Panc1 (cell line): ENCODE data around the gene CENPB. TPM values are rescaled to one million over a fixed set of nuclear protein-coding genes. Genes with fewer than 3 reads are reported as not detected.

Source experiments
- ATAC-seq: fragments of 200-7000 bp; cut with Tn5 transposase; 2 replicates; pipeline ENCODE4 v1.9.1; 2020; ENCODE audit warnings: mild to moderate bottlenecking, moderate library complexity
- BruUV-seq: library from RNA; stranded (reverse); fragments of 400-500 nt; replicated peaks from 2 replicates; lab custom pipeline; 2021; lab: Mats Ljungman, UMichigan
- CTCF ChIA-PET: fragments of 300-600 bp; sonication (Branson Sonifier 250); formaldehyde crosslinking; loops from one replicate; lab custom pipeline; 2022; ENCODE audit warnings: antibody characterized with exemption; lab: Charles Lee
- POLR2A ChIA-PET: fragments of 300-600 bp; sonication (Branson Sonifier 250); formaldehyde crosslinking; loops from one replicate; lab custom pipeline; 2022; ENCODE audit warnings: antibody characterized with exemption; lab: Charles Lee
- DNase-seq: peaks from one replicate; pipeline ENCODE4 v3.0.0-alpha.2; 2010; ENCODE audit warnings: low read depth, low spot score
- H3K27ac ChIP-seq: 2 replicates; pipeline ENCODE4 v1.5.1; 2011; ENCODE audit warnings: mild to moderate bottlenecking, low read length, inconsistent platforms
- H3K27me3 ChIP-seq: fragments of 200-500 bp; sonication (Bioruptor generic); 2 replicates; pipeline ENCODE4 v1.6.0; 2014; ENCODE audit warnings: low read length, inconsistent platforms; ENCODE audit not compliant: control insufficient read depth, insufficient read depth
- H3K36me3 ChIP-seq: fragments of 200-500 bp; sonication (Bioruptor generic); 2 replicates; pipeline ENCODE4 v1.5.1; 2014; ENCODE audit warnings: inconsistent platforms, mild to moderate bottlenecking, low read length, moderate library complexity; ENCODE audit not compliant: control insufficient read depth, insufficient read depth
- H3K4me1 ChIP-seq: 2 replicates; pipeline ENCODE4 v1.5.1; 2011; ENCODE audit warnings: inconsistent platforms, mild to moderate bottlenecking, low read length, moderate library complexity; ENCODE audit not compliant: control insufficient read depth, insufficient read depth
- H3K4me3 ChIP-seq, 2 experiments: 2 replicates each; pipeline ENCODE4 v1.5.1; 2011 to 2012; ENCODE audit warnings: low read depth in 2 of 2, low read length in 2 of 2, mild to moderate bottlenecking in 2 of 2, inconsistent platforms in 1 of 2, moderate library complexity in 1 of 2
- H3K9me3 ChIP-seq: fragments of 200-500 bp; sonication (Bioruptor generic); 2 replicates; pipeline ENCODE4 v1.5.1; 2014; ENCODE audit warnings: low read depth, mild to moderate bottlenecking, inconsistent platforms, low read length, moderate library complexity; ENCODE audit not compliant: control insufficient read depth, insufficient read depth
- CTCF ChIP-seq: fragments of 450-650 bp; IDR thresholded peaks from 2 replicates; pipeline ENCODE4 v1.5.1; 2017; ENCODE audit warnings: mild to moderate bottlenecking
- POLR2AphosphoS5 ChIP-seq: IDR thresholded peaks from 2 replicates; pipeline ENCODE4 v1.6.1; 2012; ENCODE audit warnings: mild to moderate bottlenecking, low read depth, low read length, moderate library complexity
- REST ChIP-seq, 2 experiments: IDR thresholded peaks; 2 replicates each; pipeline ENCODE4 v1.6.1; 2011 to 2012; ENCODE audit warnings: low read depth in 2 of 2, control low read depth in 1 of 2, low read length in 1 of 2, mild to moderate bottlenecking in 1 of 2, moderate library complexity in 1 of 2; ENCODE audit not compliant: insufficient read depth in 1 of 2
- SIN3A ChIP-seq: IDR thresholded peaks from 2 replicates; pipeline ENCODE4 v1.6.1; 2012; ENCODE audit warnings: low read depth, mild to moderate bottlenecking, low read length, moderate library complexity, borderline replicate concordance; ENCODE audit not compliant: insufficient read depth
- TCF7L2 ChIP-seq: IDR thresholded peaks from 2 replicates; pipeline ENCODE4 v1.6.1; 2011; ENCODE audit warnings: mild to moderate bottlenecking, low read depth, low read length, inconsistent platforms
- in situ Hi-C: cut with HindIII; loops from 2 replicates; pipeline ENCODE4 v1.10.0; 2016; ENCODE audit warnings: low sequenced_read_pairs, low pct_unique_long_range_greater_than_20kb
- intact Hi-C: fragments of 100-400 bp; cut with micrococcal nuclease; formaldehyde crosslinking; loops from one replicate; pipeline ENCODE4 v1.10.0; 2022; ENCODE audit not compliant: unreplicated experiment
- total RNA-seq: library from RNA; stranded (reverse); gene quantifications from one replicate; pipeline ENCODE4 v1.2.1, GENCODE V29; 2021; ENCODE audit not compliant: unreplicated experiment

CENPB gene
- total RNA-seq, 1 experiment from 2014 or later = 154 TPM

- TF ChIP-seq POLR2AphosphoS5 (no peak), REST (IDR thresholded peaks at IDR 0.05; ENCODE audit: insufficient read depth in 1 of 2, low read depth in 2 of 2, low read length in 1 of 2) (no peak), CTCF (no peak), SIN3A (no peak), TCF7L2 (no peak)
- ChIA-PET POLR2A (interaction anchor here (0.5 kb wide), 1 partner anchor 102 kb away, joined by 4 read pairs; no protein-coding TSS in a partner anchor), CTCF (interaction anchor here (1.0 kb wide), 1 partner anchor 72 kb away, joined by 3 read pairs; no protein-coding TSS in a partner anchor)
- ATAC-seq (no peak), DNase-seq (no peak)
- H3K27me3 ChIP-seq = no peaks in the 10 kb centered on the region
- peaks cover 21% of the 10 kb centered on the region for H3K4me1 ChIP-seq
- no peak overlapping the region for H3K4me3 ChIP-seq
- intact Hi-C loops (no loop called here), in situ Hi-C loops (no loop called here)
- no peak overlapping the region for H3K27ac ChIP-seq
- no peaks in the 10 kb centered on the region for H3K36me3 ChIP-seq
- no TSS peak for BruUV-seq
- H3K9me3 ChIP-seq = no peaks in the 10 kb centered on the region
Measured at GRCh38 chr20:3783511-3784195, 2.9 kb downstream of the CENPB start.

GRCh38 chr20:3783068-3783489, 3.5 kb downstream of the CENPB start:
- H3K9me3 ChIP-seq = no peaks in the 10 kb centered on the region
- in situ Hi-C loops = no loop called here
- intact Hi-C loops = no loop called here
- no TSS peak for BruUV-seq
- POLR2A ChIA-PET = interaction anchor here (0.5 kb wide), 1 partner anchor 101 kb away, joined by 4 read pairs; no protein-coding TSS in a partner anchor
- CTCF ChIA-PET = no interaction called here
- no peak overlapping the region for H3K27ac ChIP-seq
- H3K4me3 ChIP-seq = no peak overlapping the region
- H3K36me3 ChIP-seq = no peaks in the 10 kb centered on the region
- no peaks in the 10 kb centered on the region for H3K27me3 ChIP-seq
- no peak for DNase-seq
- no peak for TF ChIP-seq POLR2AphosphoS5
- TF ChIP-seq REST (IDR thresholded peaks at IDR 0.05; ENCODE audit: insufficient read depth in 1 of 2, low read depth in 2 of 2, low read length in 1 of 2) = no peak
- TF ChIP-seq TCF7L2 = no peak
- TF ChIP-seq SIN3A = no peak
- no peak; the same call in 1 of the 2 replicates for TF ChIP-seq CTCF
- ATAC-seq = no peak
- H3K4me1 ChIP-seq = peaks cover 24% of the 10 kb centered on the region
